MM.1S (cell line): ENCODE measurements around the gene CA10.

Experiments used
- DNase-seq: peaks from one replicate; pipeline ENCODE4 v3.0.0-alpha.2; 2015
- H2AFZ ChIP-seq: fragments of 300-600 bp; sonication (generic); 2 replicates; pipeline ENCODE4 v1.6.0; 2016; ENCODE audit warnings: antibody characterized with exemption, low read length
- H3F3A ChIP-seq: fragments of 300-600 bp; sonication (generic); 2 replicates; pipeline ENCODE4 v1.6.1; 2016; ENCODE audit warnings: mild to moderate bottlenecking, antibody characterized with exemption, low read length, moderate library complexity, mixed read lengths; ENCODE audit not compliant: insufficient read depth
- H3K27ac ChIP-seq: fragments of 300-600 bp; sonication (generic); 2 replicates; pipeline ENCODE4 v1.5.1; 2016; ENCODE audit warnings: mild to moderate bottlenecking, low read length
- H3K27me3 ChIP-seq: fragments of 300-600 bp; sonication (generic); replicated peaks from 2 replicates; pipeline ENCODE4 v1.6.0; 2016; ENCODE audit warnings: low read length; ENCODE audit not compliant: insufficient read depth
- H3K36me3 ChIP-seq: fragments of 300-600 bp; sonication (generic); replicated peaks from 2 replicates; pipeline ENCODE4 v1.6.1; 2016; ENCODE audit warnings: mild to moderate bottlenecking, low read length, mixed read lengths; ENCODE audit not compliant: insufficient read depth
- H3K4me1 ChIP-seq: fragments of 300-600 bp; sonication (generic); 2 replicates; pipeline ENCODE4 v1.6.1; 2016; ENCODE audit warnings: low read length, mixed read lengths
- H3K4me2 ChIP-seq: fragments of 300-600 bp; sonication (generic); 2 replicates; pipeline ENCODE4 v1.6.0; 2016; ENCODE audit warnings: low read depth, low read length
- H3K4me3 ChIP-seq: fragments of 300-600 bp; sonication (generic); 2 replicates; pipeline ENCODE4 v1.5.1; 2016; ENCODE audit warnings: low read length, mixed read lengths
- H3K79me2 ChIP-seq: fragments of 300-600 bp; sonication (generic); 2 replicates; pipeline ENCODE4 v1.6.1; 2016; ENCODE audit warnings: mixed run types, low read length, mixed read lengths
- H3K9ac ChIP-seq: fragments of 300-600 bp; sonication (generic); 2 replicates; pipeline ENCODE4 v1.6.1; 2016; ENCODE audit warnings: low read length, mixed read lengths
- H3K9me2 ChIP-seq: fragments of 300-600 bp; sonication (generic); replicated peaks from 2 replicates; pipeline ENCODE4 v1.6.1; 2016; ENCODE audit warnings: mild to moderate bottlenecking, low read length, mixed read lengths; ENCODE audit not compliant: insufficient read depth
- H3K9me3 ChIP-seq: fragments of 300-600 bp; sonication (generic); replicated peaks from 2 replicates; pipeline ENCODE4 v1.6.1; 2016; ENCODE audit warnings: mild to moderate bottlenecking, low read length, mixed read lengths; ENCODE audit not compliant: insufficient read depth
- H4K20me1 ChIP-seq: fragments of 300-600 bp; sonication (generic); 2 replicates; pipeline ENCODE4 v1.6.1; 2016; ENCODE audit warnings: mild to moderate bottlenecking, low read length, moderate library complexity, mixed read lengths; ENCODE audit not compliant: insufficient read depth
- CTCF ChIP-seq: fragments of 300-600 bp; sonication (generic); IDR thresholded peaks from 2 replicates; pipeline ENCODE4 v1.5.1; 2016; ENCODE audit warnings: antibody characterized with exemption, low read length, mixed read lengths
- EZH2 ChIP-seq: fragments of 300-600 bp; sonication (generic); optimal IDR thresholded peaks from 2 replicates; pipeline ENCODE3; 2017; ENCODE audit warnings: low read depth, mild to moderate bottlenecking, antibody characterized with exemption, low read length, mixed read lengths
- EZH2phosphoT487 ChIP-seq: fragments of 300-600 bp; sonication (generic); IDR thresholded peaks from 2 replicates; pipeline ENCODE4 v1.6.1; 2018; ENCODE audit warnings: antibody characterized with exemption, low read length

The CA10 gene

GRCh38 chr17:52159246-52160135 is 977 bp upstream of the CA10 start:
- Histone ChIP-seq H2AFZ (no peak overlapping the region), H3K79me2 (no peaks in the 10 kb centered on the region), H3K9ac (no peak overlapping the region), H3K27me3 (no peaks in the 10 kb centered on the region), H3K9me3 (no peaks in the 10 kb centered on the region), H3K4me2 (no peak overlapping the region), H3K27ac (no peak overlapping the region), H3K4me1 (no peaks in the 10 kb centered on the region), H3K9me2 (no peaks in the 10 kb centered on the region), H3K36me3 (no peaks in the 10 kb centered on the region), H3F3A (no peaks in the 10 kb centered on the region), H3K4me3 (no peak overlapping the region), H4K20me1 (no peaks in the 10 kb centered on the region)
- DNase-seq = no peak
- no peak for TF ChIP-seq EZH2phosphoT487
- TF ChIP-seq CTCF = no peak
- TF ChIP-seq EZH2 = no peak

- no peaks in the 10 kb centered on the region for H3F3A ChIP-seq
- H3K4me1 ChIP-seq = no peaks in the 10 kb centered on the region
- H2AFZ ChIP-seq = no peak overlapping the region
- H3K9me3 ChIP-seq = no peaks in the 10 kb centered on the region
- H3K9ac ChIP-seq = no peak overlapping the region
- H3K4me3 ChIP-seq = no peak overlapping the region
- no peaks in the 10 kb centered on the region for H3K79me2 ChIP-seq
- no peak overlapping the region for H3K27ac ChIP-seq
- no peaks in the 10 kb centered on the region for H3K36me3 ChIP-seq
- no peaks in the 10 kb centered on the region for H3K9me2 ChIP-seq
- no peak overlapping the region for H3K4me2 ChIP-seq
- TF ChIP-seq CTCF = no peak
- TF ChIP-seq EZH2 = no peak
- TF ChIP-seq EZH2phosphoT487 = no peak
- no peak for DNase-seq
- no peaks in the 10 kb centered on the region for H3K27me3 ChIP-seq
- no peaks in the 10 kb centered on the region for H4K20me1 ChIP-seq
Measured at GRCh38 chr17:52157603-52158449, 688 bp downstream of the CA10 start.

DNA sequence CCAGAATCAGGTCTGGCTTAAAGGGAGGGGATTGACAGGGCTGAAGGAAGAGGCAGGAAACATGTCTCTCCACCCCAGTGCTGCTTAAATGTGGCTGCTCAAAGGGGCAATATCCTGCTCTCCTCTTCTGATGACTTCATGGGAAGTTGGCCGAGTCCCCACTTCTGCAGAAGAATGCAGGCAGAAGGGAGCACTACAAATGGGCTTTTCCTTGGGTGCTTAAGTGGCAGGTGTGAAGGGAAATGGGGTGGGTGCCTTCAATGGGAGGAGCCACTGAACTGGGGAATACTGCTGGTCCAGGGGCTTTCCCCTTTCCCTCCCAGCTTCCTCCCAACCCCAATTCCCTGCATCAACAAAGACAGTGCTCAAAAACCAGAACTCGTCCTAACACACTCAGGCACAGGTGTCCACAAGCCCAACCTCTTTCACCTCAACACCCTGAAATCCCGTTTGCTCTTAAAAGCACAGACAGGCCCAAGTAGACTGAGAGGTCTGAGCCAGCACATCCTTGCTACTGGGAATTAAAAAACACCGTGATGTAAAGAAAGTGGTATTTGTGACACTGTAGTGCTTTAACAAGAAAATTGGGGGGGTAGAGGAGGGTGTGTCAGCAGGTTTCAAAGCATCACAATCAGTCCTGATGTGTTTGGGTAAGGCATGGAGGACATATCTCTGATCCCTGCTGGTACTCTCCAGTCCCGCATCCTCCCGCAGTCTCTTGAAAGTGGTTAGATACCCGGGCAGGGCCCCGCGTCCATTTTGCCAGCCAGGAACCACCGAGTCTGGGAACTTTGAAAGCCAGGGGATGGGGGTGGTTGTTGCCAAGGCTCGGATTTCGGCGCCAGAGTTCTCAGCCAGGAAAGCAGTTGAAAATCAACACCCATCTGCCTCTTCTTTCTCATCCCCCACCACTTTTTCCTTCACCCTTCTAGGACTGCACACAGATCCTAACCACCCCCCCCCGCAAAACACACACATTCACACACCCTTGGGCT is 1.6 kb downstream of the CA10 start:
- Histone ChIP-seq H3K27ac (no peak overlapping the region), H3K9ac (no peak overlapping the region), H3K4me1 (no peaks in the 10 kb centered on the region), H3K9me3 (no peaks in the 10 kb centered on the region), H2AFZ (no peak overlapping the region), H3K79me2 (no peaks in the 10 kb centered on the region), H3K4me3 (no peak overlapping the region), H3K27me3 (no peaks in the 10 kb centered on the region), H3K9me2 (no peaks in the 10 kb centered on the region), H4K20me1 (no peaks in the 10 kb centered on the region), H3F3A (no peaks in the 10 kb centered on the region), H3K4me2 (no peak overlapping the region), H3K36me3 (no peaks in the 10 kb centered on the region)
- TF ChIP-seq EZH2phosphoT487 (no peak), EZH2 (no peak), CTCF (no peak)
- no peak for DNase-seq
